K562 (cell line): ENCODE measurements around the gene LTA. TPM values are rescaled to one million over a fixed set of nuclear protein-coding genes. Genes with fewer than 3 reads are reported as not detected.

Source experiments
- ARID3B ChIP-seq: fragments of 250-450 bp; sonication (Bioruptor Pico); IDR thresholded peaks from 2 replicates; pipeline ENCODE4 v1.4.0; 2020; ENCODE audit warnings: borderline replicate concordance
- ATF4 ChIP-seq: fragments of 450-650 bp; formaldehyde crosslinking; IDR thresholded peaks from 2 replicates; pipeline ENCODE4 v1.4.0; 2022; ENCODE audit warnings: mild to moderate bottlenecking, moderate library complexity
- BRD9 ChIP-seq: fragments of 450-650 bp; IDR thresholded peaks from 2 replicates; pipeline ENCODE4 v1.6.1; 2018; ENCODE audit warnings: low read depth; ENCODE audit not compliant: partially characterized antibody
- DNMT1 ChIP-seq: fragments of 450-650 bp; IDR thresholded peaks from 2 replicates; pipeline ENCODE4 v1.6.1; 2016; ENCODE audit warnings: antibody characterized with exemption, mild to moderate bottlenecking
- EP400 ChIP-seq: fragments of 450-650 bp; IDR thresholded peaks from 2 replicates; pipeline ENCODE4 v1.6.1; 2017; ENCODE audit warnings: antibody characterized with exemption, mild to moderate bottlenecking, moderate library complexity
- ETV6 ChIP-seq, 3 experiments: fragments of 150-350 bp in 1 of 3; sonication (generic) in 1 of 3; formaldehyde crosslinking in 1 of 3; IDR thresholded peaks; 2 replicates each; pipeline versions ENCODE4 v1.6.1 to v1.8.0; 2014 to 2022; ENCODE audit warnings: borderline replicate concordance in 2 of 3, low read depth in 2 of 3, antibody characterized with exemption in 1 of 3, low read length in 1 of 3, mild to moderate bottlenecking in 1 of 3, missing genetic modification reagents in 1 of 3
- HNRNPLL ChIP-seq: fragments of 200-400 bp; formaldehyde crosslinking; IDR thresholded peaks from 2 replicates; pipeline ENCODE4 v1.6.1; 2017; ENCODE audit warnings: low read length, low read depth, mild to moderate bottlenecking; ENCODE audit not compliant: poor library complexity, severe bottlenecking
- MAX ChIP-seq: sonication (generic); formaldehyde crosslinking; IDR thresholded peaks from 2 replicates; pipeline ENCODE4 v1.9.0; 2022; ENCODE audit warnings: mild to moderate bottlenecking, missing genetic modification reagents
- NBN ChIP-seq: fragments of 450-650 bp; IDR thresholded peaks from 2 replicates; pipeline ENCODE4 v1.6.1; 2016; ENCODE audit warnings: low read depth, mild to moderate bottlenecking
- NRF1 ChIP-seq, 2 experiments: fragments of 450-650 bp; IDR thresholded peaks in 1 of 2; conservative IDR thresholded peaks in 1 of 2; 2 replicates each; pipeline ENCODE4 v1.6.1; 2014; ENCODE audit warnings: mild to moderate bottlenecking in 2 of 2
- POLR2B ChIP-seq: fragments of 450-650 bp; IDR thresholded peaks from 2 replicates; pipeline ENCODE4 v1.6.1; 2018; ENCODE audit warnings: low read depth; ENCODE audit not compliant: partially characterized antibody
- RBM17 ChIP-seq: fragments of 200-400 bp; formaldehyde crosslinking; IDR thresholded peaks from 2 replicates; pipeline ENCODE4 v1.6.1; 2017; ENCODE audit warnings: low read depth, mild to moderate bottlenecking, low read length, borderline replicate concordance
- TAF7 ChIP-seq: fragments of 450-650 bp; IDR thresholded peaks from 2 replicates; pipeline ENCODE4 v1.6.1; 2016; ENCODE audit warnings: missing genetic modification characterization, missing compliant biosample characterization
- TFAP4 ChIP-seq: sonication (generic); formaldehyde crosslinking; IDR thresholded peaks from 2 replicates; pipeline ENCODE4 v1.8.0; 2022; ENCODE audit warnings: missing genetic modification reagents, mild to moderate bottlenecking, moderate library complexity, borderline replicate concordance
- TRIM25 ChIP-seq: fragments of 450-650 bp; IDR thresholded peaks from 2 replicates; pipeline ENCODE4 v1.7.0; 2016; ENCODE audit warnings: borderline replicate concordance
- ZC3H8 ChIP-seq: fragments of 450-650 bp; IDR thresholded peaks from 2 replicates; pipeline ENCODE4 v1.6.1; 2017
- ZFP1 ChIP-seq: fragments of 450-650 bp; formaldehyde crosslinking; IDR thresholded peaks from 2 replicates; pipeline ENCODE4 v1.4.0; 2020; ENCODE audit warnings: mild to moderate bottlenecking, mixed read lengths
- ZNF165 ChIP-seq: fragments of 250-450 bp; sonication (Bioruptor Pico); IDR thresholded peaks from 2 replicates; pipeline ENCODE4 v1.4.0; 2020; ENCODE audit warnings: borderline replicate concordance
- ZNF740 ChIP-seq, 3 experiments: fragments of 200-800 bp in 1 of 3; sonication (Bioruptor generic) in 1 of 3; sonication (generic) in 1 of 3; formaldehyde crosslinking in 1 of 3; IDR thresholded peaks; 2 replicates each; pipeline versions ENCODE4 v1.6.1 to v1.8.0; 2016 to 2022; ENCODE audit warnings: mild to moderate bottlenecking in 2 of 3, missing compliant biosample characterization in 2 of 3, missing genetic modification characterization in 2 of 3, missing genetic modification reagents in 1 of 3
- ZNF778 ChIP-seq: fragments of 450-650 bp; formaldehyde crosslinking; IDR thresholded peaks from 2 replicates; pipeline ENCODE4 v1.4.0; 2020; ENCODE audit warnings: mild to moderate bottlenecking, moderate library complexity
- polyA plus RNA-seq, 8 experiments: library from polyadenylated mRNA; depleted of rRNA in 4 of 8; stranded (reverse) in 5 of 8; unstranded in 3 of 8; fragments of >200 nt; fragmentation: Nextera tagmentation in 2 of 8; fragmentation: Illumina TruSeq in 1 of 8; extraction: Ambion mirVana in 2 of 8; extraction: Trizol in 1 of 8; gene quantifications; 2 replicates each; pipeline versions ENCODE4 v1.2.1 to v1.2.3, GENCODE V29; 2011 to 2014; ENCODE audit warnings: inconsistent platforms in 1 of 8, missing spikeins in 1 of 8
- total RNA-seq, 7 experiments: library from RNA; depleted of rRNA in 6 of 7; stranded (reverse); fragments of >200 nt in 6 of 7; fragmentation: Illumina TruSeq in 2 of 7; extraction: Trizol in 2 of 7; gene quantifications; 2 replicates each; pipeline versions ENCODE4 v1.2.1 to v1.2.3, GENCODE V29; 2011 to 2021; ENCODE audit warnings: low replicate concordance in 1 of 7

LTA gene
- total and polyA plus RNA-seq, 9 of the 15 experiments (the other 6 are each of a cell fraction or from before 2014, with no cell fraction given), result 0.80 TPM; not detected in 8

- no peak for TF ChIP-seq ZNF740 (CRISPR knock-in tag; IDR thresholded peaks at IDR 0.05)
- no peak for TF ChIP-seq ZNF740 (tag; IDR thresholded peaks at IDR 0.05)
- no peak for TF ChIP-seq ZC3H8
- peak; percentile 91 to 92 for TF ChIP-seq NRF1 (conservative IDR thresholded peaks at IDR 0.05 in 1 of 2, IDR thresholded peaks at IDR 0.05 in 1 of 2)
- peak; percentile 82; the same call in 1 of the 2 replicates for TF ChIP-seq ZNF165
- peak; percentile 87 for TF ChIP-seq BRD9
- peak; percentile 86 for TF ChIP-seq MAX (CRISPR knock-in tag)
- peak; percentile 98 for TF ChIP-seq HNRNPLL
- TF ChIP-seq ZFP1 (CRISPR knock-in tag), result no peak; the same call in 1 of the 2 replicates
- TF ChIP-seq NBN, result peak; percentile 94
- peak; percentile 91 for TF ChIP-seq TAF7 (tag)
- no peak for TF ChIP-seq ETV6 (IDR thresholded peaks at IDR 0.05; ENCODE audit: borderline replicate concordance in 1 of 2, low read depth in 2 of 2, low read length in 1 of 2)
- no peak for TF ChIP-seq ETV6 (CRISPR knock-in tag; IDR thresholded peaks at IDR 0.05; ENCODE audit: borderline replicate concordance)
- peak; percentile 98 for TF ChIP-seq POLR2B
- TF ChIP-seq RBM17, result no peak
- TF ChIP-seq DNMT1, result no peak
- TF ChIP-seq ZNF778 (CRISPR knock-in tag), result no peak
- TF ChIP-seq EP400, result peak; percentile 87
- no peak for TF ChIP-seq TRIM25
- TF ChIP-seq ATF4 (CRISPR knock-in tag), result peak; percentile 91
- TF ChIP-seq ARID3B (CRISPR knock-in tag), result 0 out of 2 replicates have a peak, but pooled peaks have one; percentile 51
- peak; percentile 94 for TF ChIP-seq TFAP4
These were observed 47.9 kb downstream of the LTA start (continued) for GRCh38 chr6:31619805-31620585.
